GM19099 (cell line): ENCODE data around the gene EFNB3.

Source experiments
- POLR2A ChIP-seq: IDR thresholded peaks from 3 replicates; pipeline ENCODE4 v1.6.1; 2011; ENCODE audit warnings: low read depth; ENCODE audit not compliant: insufficient read length; ENCODE audit errors: extremely low read depth

EFNB3 gene

GRCh38 chr17:7707858-7708750 is 3.1 kb downstream of the EFNB3 start:
- no peak for TF ChIP-seq POLR2A

GRCh38 chr17:7709031-7709430 is 4.0 kb downstream of the EFNB3 start:
- TF ChIP-seq POLR2A, result no peak

GRCh38 chr17:7710301-7710700 is 5.3 kb downstream of the EFNB3 start:
- no peak for TF ChIP-seq POLR2A

- no peak for TF ChIP-seq POLR2A
Measured at GRCh38 chr17:7711051-7711755, 6.2 kb downstream of the EFNB3 start.

GRCh38 chr17:7712111-7712771 is 7.2 kb downstream of the EFNB3 start:
- no peak for TF ChIP-seq POLR2A

- no peak for TF ChIP-seq POLR2A
Measured at GRCh38 chr17:7713782-7714181, 8.8 kb downstream of the EFNB3 start.

GRCh38 chr17:7714721-7715594 is 10.0 kb downstream of the EFNB3 start:
- no peak for TF ChIP-seq POLR2A

- no peak for TF ChIP-seq POLR2A
Measured at GRCh38 chr17:7715936-7716886, 11.2 kb downstream of the EFNB3 start.

GRCh38 chr17:7716901-7717755 is 12.1 kb downstream of the EFNB3 start, which contains the start of gene DNAH2:
Gene DNAH2, plus strand, starts transcription at chr17:7717744. Its CDS starts 1,991 bp downstream, at chr17:7719735.
- no peak for TF ChIP-seq POLR2A

GRCh38 chr17:7717756-7718350 is 12.9 kb downstream of the EFNB3 start:
- no peak for TF ChIP-seq POLR2A

GRCh38 chr17:7719661-7720060 is 14.7 kb downstream of the EFNB3 start:
- TF ChIP-seq POLR2A, result no peak

- no peak for TF ChIP-seq POLR2A
Measured at GRCh38 chr17:7720125-7720524, 15.1 kb downstream of the EFNB3 start.

GRCh38 chr17:7721612-7722011 is 16.6 kb downstream of the EFNB3 start:
- no peak for TF ChIP-seq POLR2A

- TF ChIP-seq POLR2A, result no peak
Measured at GRCh38 chr17:7727886-7728285, 22.9 kb downstream of the EFNB3 start.
